HEK293 (cell line): ENCODE data around the gene AKR7A2.
"Not testable (repeated sequence)": the region's sequence is repeated elsewhere in the genome, so short reads cannot be mapped to it uniquely, and the experiment has no call there.

Source experiments
- CTCF ChIA-PET: fragments of 350-600 bp; formaldehyde crosslinking; extraction: SDS; loops from one replicate; lab custom pipeline; 2021; ENCODE audit warnings: antibody characterized with exemption; lab: Yijun Ruan, JAX
- POLR2A ChIA-PET: fragments of 300-600 bp; formaldehyde crosslinking; extraction: SDS; loops from one replicate; lab custom pipeline; 2020; ENCODE audit warnings: antibody characterized with exemption, inconsistent platforms; lab: Yijun Ruan, JAX
- H3K27ac ChIP-seq: fragments of 200-500 bp; sonication (Bioruptor generic); 2 replicates; pipeline ENCODE4 v1.5.1; 2014; ENCODE audit warnings: low read depth, low read length, control low read depth, inconsistent platforms; ENCODE audit errors: extremely low read depth
- H3K36me3 ChIP-seq, 2 experiments: fragments of 200-500 bp in 1 of 2; sonication (Bioruptor generic) in 1 of 2; 1 replicate in 1 of 2; 2 replicates in 1 of 2; pipeline ENCODE4 v1.5.1; 2014 to 2017; ENCODE audit warnings: inconsistent platforms in 2 of 2, low read length in 2 of 2; ENCODE audit not compliant: control insufficient read depth in 2 of 2, insufficient read depth in 1 of 2
- H3K4me1 ChIP-seq: fragments of 200-500 bp; sonication (Bioruptor generic); 2 replicates; pipeline ENCODE4 v1.5.1; 2014; ENCODE audit warnings: mild to moderate bottlenecking, low read length, inconsistent platforms; ENCODE audit not compliant: control insufficient read depth, insufficient read depth
- H3K4me3 ChIP-seq: 2 replicates; pipeline ENCODE4 v1.5.1; 2011; ENCODE audit warnings: low read depth, mild to moderate bottlenecking, control low read depth, low read length, moderate library complexity
- H3K9me3 ChIP-seq: fragments of 200-500 bp; sonication (Bioruptor generic); 2 replicates; pipeline ENCODE4 v1.5.1; 2014; ENCODE audit warnings: low read depth, low read length, inconsistent platforms; ENCODE audit not compliant: control insufficient read depth, insufficient read depth
- IKZF3 ChIP-seq: fragments of 450-650 bp; IDR thresholded peaks from 2 replicates; pipeline ENCODE4 v1.5.0; 2018; ENCODE audit warnings: missing biosample characterization, mild to moderate bottlenecking, missing genetic modification characterization, moderate library complexity
- REST ChIP-seq: fragments of 450-650 bp; formaldehyde crosslinking; IDR thresholded peaks from 2 replicates; pipeline ENCODE4 v1.5.1; 2016; ENCODE audit warnings: missing biosample characterization, missing genetic modification characterization
- YY1 ChIP-seq: fragments of 450-650 bp; formaldehyde crosslinking; IDR thresholded peaks from 2 replicates; pipeline ENCODE4 v1.5.1; 2018; ENCODE audit warnings: missing biosample characterization, missing genetic modification characterization
- ZBTB11 ChIP-seq: fragments of 450-650 bp; formaldehyde crosslinking; conservative IDR thresholded peaks from 2 replicates; pipeline ENCODE4 v1.5.1; 2016; ENCODE audit warnings: low read depth, missing biosample characterization, missing genetic modification characterization
- ZFHX2 ChIP-seq: fragments of 450-650 bp; formaldehyde crosslinking; conservative IDR thresholded peaks from 2 replicates; pipeline ENCODE4 v1.5.1; 2016; ENCODE audit warnings: missing biosample characterization, missing genetic modification characterization
- ZFP41 ChIP-seq: fragments of 450-650 bp; formaldehyde crosslinking; IDR thresholded peaks from 2 replicates; pipeline ENCODE4 v1.5.1; 2016; ENCODE audit warnings: missing biosample characterization, missing genetic modification characterization, borderline replicate concordance
- ZNF132 ChIP-seq: fragments of 450-650 bp; formaldehyde crosslinking; IDR thresholded peaks from 2 replicates; pipeline ENCODE4 v1.5.1; 2017; ENCODE audit warnings: missing biosample characterization, missing genetic modification characterization, borderline replicate concordance
- ZNF169 ChIP-seq: fragments of 450-650 bp; formaldehyde crosslinking; IDR thresholded peaks from 2 replicates; pipeline ENCODE4 v1.5.1; 2016; ENCODE audit warnings: missing biosample characterization, missing genetic modification characterization
- ZNF221 ChIP-seq: fragments of 450-650 bp; formaldehyde crosslinking; IDR thresholded peaks from 2 replicates; pipeline ENCODE4 v1.5.1; 2017; ENCODE audit warnings: missing biosample characterization, missing genetic modification characterization, borderline replicate concordance
- ZNF37A ChIP-seq: fragments of 450-650 bp; IDR thresholded peaks from 2 replicates; pipeline ENCODE4 v1.5.1; 2018; ENCODE audit warnings: missing biosample characterization, missing genetic modification characterization
- ZNF501 ChIP-seq: fragments of 450-650 bp; formaldehyde crosslinking; IDR thresholded peaks from 2 replicates; pipeline ENCODE4 v1.5.1; 2016; ENCODE audit warnings: missing biosample characterization, missing genetic modification characterization
- ZNF639 ChIP-seq: fragments of 450-650 bp; formaldehyde crosslinking; IDR thresholded peaks from 2 replicates; pipeline ENCODE4 v1.5.1; 2016; ENCODE audit warnings: missing biosample characterization, missing genetic modification characterization
- ZNF677 ChIP-seq: fragments of 450-650 bp; IDR thresholded peaks from 2 replicates; pipeline ENCODE4 v1.5.0; 2018; ENCODE audit warnings: missing biosample characterization, mild to moderate bottlenecking, missing genetic modification characterization, moderate library complexity
- ZNF692 ChIP-seq: fragments of 450-650 bp; formaldehyde crosslinking; IDR thresholded peaks from 2 replicates; pipeline ENCODE4 v1.5.1; 2016; ENCODE audit warnings: missing biosample characterization, missing genetic modification characterization
- TF ChIP-seq, protein P1 (sequence below): fragments of 450-650 bp; formaldehyde crosslinking; IDR thresholded peaks from 2 replicates; pipeline ENCODE4 v1.5.1; 2016; ENCODE audit warnings: missing biosample characterization, missing genetic modification characterization
- TF ChIP-seq, protein P2 (sequence below): fragments of 450-650 bp; IDR thresholded peaks from 2 replicates; pipeline ENCODE4 v1.5.1; 2018; ENCODE audit warnings: missing biosample characterization, mild to moderate bottlenecking, missing genetic modification characterization

The AKR7A2 gene

DNA sequence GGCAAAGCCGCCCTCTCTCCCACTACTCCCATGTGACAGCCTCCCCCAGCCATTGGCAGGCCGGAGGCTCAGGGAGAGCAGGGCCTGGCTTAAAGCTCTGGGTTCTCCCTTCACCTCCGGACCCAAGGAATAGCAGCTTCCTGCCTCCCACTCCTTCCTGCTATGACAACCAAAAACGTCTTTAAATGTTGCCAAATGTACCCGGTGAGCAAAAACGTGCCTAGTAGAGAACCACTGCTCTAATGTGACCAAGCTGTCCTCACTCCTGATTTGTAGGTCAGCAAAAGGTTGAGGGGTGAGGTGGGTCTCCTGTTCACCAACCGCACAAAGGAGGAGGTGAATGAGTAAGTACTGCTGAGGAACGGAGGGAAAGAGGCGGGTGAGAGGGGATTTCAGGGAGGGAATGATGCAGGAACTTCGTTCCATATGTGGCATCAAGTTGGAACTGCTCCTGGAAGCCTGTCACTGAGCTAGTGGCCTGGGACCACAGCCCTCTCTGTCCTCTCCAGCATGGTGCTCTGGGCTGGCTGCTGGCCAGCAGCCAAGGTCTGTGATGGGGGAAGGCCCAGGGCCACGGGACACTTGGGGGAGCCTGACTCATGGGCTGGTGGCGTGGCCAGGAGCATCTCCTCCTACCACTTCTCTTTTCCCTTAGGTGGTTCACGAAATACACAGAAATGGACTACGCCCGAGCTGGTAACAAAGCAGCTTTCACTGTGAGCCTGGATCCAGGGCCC is 54.6 kb downstream of the AKR7A2 start:
- no peak overlapping the region for H3K27ac ChIP-seq
- no peaks in the 10 kb centered on the region for H3K9me3 ChIP-seq
- TF ChIP-seq ZNF169 (no peak), ZNF37A (tag by site-specific recombination) (no peak), ZNF501 (tag by site-specific recombination) (no peak), ZNF132 (no peak), ZNF677 (tag by site-specific recombination) (no peak), YY1 (tag by site-specific recombination) (no peak), ZBTB11 (tag by site-specific recombination) (no peak), ZNF639 (tag by site-specific recombination) (no peak), ZNF692 (tag by site-specific recombination) (no peak), ZNF221 (no peak), REST (tag by site-specific recombination) (no peak), ZFHX2 (no peak), IKZF3 (tag by site-specific recombination) (no peak), ZFP41 (tag by site-specific recombination) (no peak)
- TF ChIP-seq, protein P1, sequence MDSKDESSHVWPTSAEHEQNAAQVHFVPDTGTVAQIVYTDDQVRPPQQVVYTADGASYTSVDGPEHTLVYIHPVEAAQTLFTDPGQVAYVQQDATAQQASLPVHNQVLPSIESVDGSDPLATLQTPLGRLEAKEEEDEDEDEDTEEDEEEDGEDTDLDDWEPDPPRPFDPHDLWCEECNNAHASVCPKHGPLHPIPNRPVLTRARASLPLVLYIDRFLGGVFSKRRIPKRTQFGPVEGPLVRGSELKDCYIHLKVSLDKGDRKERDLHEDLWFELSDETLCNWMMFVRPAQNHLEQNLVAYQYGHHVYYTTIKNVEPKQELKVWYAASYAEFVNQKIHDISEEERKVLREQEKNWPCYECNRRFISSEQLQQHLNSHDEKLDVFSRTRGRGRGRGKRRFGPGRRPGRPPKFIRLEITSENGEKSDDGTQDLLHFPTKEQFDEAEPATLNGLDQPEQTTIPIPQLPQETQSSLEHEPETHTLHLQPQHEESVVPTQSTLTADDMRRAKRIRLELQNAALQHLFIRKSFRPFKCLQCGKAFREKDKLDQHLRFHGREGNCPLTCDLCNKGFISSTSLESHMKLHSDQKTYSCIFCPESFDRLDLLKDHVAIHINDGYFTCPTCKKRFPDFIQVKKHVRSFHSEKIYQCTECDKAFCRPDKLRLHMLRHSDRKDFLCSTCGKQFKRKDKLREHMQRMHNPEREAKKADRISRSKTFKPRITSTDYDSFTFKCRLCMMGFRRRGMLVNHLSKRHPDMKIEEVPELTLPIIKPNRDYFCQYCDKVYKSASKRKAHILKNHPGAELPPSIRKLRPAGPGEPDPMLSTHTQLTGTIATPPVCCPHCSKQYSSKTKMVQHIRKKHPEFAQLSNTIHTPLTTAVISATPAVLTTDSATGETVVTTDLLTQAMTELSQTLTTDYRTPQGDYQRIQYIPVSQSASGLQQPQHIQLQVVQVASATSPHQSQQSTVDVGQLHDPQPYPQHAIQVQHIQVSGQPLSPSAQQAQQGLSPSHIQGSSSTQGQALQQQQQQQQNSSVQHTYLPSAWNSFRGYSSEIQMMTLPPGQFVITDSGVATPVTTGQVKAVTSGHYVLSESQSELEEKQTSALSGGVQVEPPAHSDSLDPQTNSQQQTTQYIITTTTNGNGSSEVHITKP = no peak
- TF ChIP-seq, protein P2, sequence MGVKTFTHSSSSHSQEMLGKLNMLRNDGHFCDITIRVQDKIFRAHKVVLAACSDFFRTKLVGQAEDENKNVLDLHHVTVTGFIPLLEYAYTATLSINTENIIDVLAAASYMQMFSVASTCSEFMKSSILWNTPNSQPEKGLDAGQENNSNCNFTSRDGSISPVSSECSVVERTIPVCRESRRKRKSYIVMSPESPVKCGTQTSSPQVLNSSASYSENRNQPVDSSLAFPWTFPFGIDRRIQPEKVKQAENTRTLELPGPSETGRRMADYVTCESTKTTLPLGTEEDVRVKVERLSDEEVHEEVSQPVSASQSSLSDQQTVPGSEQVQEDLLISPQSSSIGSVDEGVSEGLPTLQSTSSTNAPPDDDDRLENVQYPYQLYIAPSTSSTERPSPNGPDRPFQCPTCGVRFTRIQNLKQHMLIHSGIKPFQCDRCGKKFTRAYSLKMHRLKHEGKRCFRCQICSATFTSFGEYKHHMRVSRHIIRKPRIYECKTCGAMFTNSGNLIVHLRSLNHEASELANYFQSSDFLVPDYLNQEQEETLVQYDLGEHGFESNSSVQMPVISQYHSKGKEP (tag by site-specific recombination) = no peak
- CTCF ChIA-PET = interaction anchor here (0.6 to 1.0 kb wide), 3 partner anchors 16 to 153 kb away, joined by 3 to 4 read pairs (median 3); no protein-coding TSS in a partner anchor
- H3K4me3 ChIP-seq = no peak overlapping the region
- H3K36me3 ChIP-seq = peaks cover 6 to 84% of the 10 kb centered on the region in 2 experiments; a peak in 2 of 3 replicates
- POLR2A ChIA-PET = no interaction called here
- no peaks in the 10 kb centered on the region for H3K4me1 ChIP-seq

GRCh38 chr1:19256301-19256700 is 55.6 kb downstream of the AKR7A2 start:
- peaks cover 6 to 80% of the 10 kb centered on the region in 2 experiments; a peak in 2 of 3 replicates for H3K36me3 ChIP-seq
- H3K27ac ChIP-seq, POLR2A ChIA-PET, H3K4me3 ChIP-seq, H3K4me1 ChIP-seq, H3K9me3 ChIP-seq: not testable (repeated sequence)
- CTCF ChIA-PET = interaction anchor here (0.6 to 1.0 kb wide), 3 partner anchors 46 to 185 kb away, joined by 3 read pairs; no protein-coding TSS in a partner anchor
